PC-3 (cell line): ENCODE data around the gene NT5DC3. TPM values are rescaled to one million over a fixed set of nuclear protein-coding genes. Genes with fewer than 3 reads are reported as not detected.
"Not testable (repeated sequence)": the region's sequence is repeated elsewhere in the genome, so short reads cannot be mapped to it uniquely, and the experiment has no call there.

Experiments
- ATAC-seq: fragments of 200-7000 bp; cut with Tn5 transposase; 2 replicates; pipeline ENCODE4 v1.9.1; 2020; ENCODE audit warnings: mild to moderate bottlenecking, moderate library complexity
- BruUV-seq: library from RNA; stranded (reverse); fragments of 400-500 nt; replicated peaks from 2 replicates; lab custom pipeline; 2021; lab: Mats Ljungman, UMichigan
- CTCF ChIA-PET: fragments of 300-600 bp; sonication (Branson Sonifier 250); formaldehyde crosslinking; loops from one replicate; lab custom pipeline; 2022; ENCODE audit warnings: antibody characterized with exemption; lab: Charles Lee
- POLR2A ChIA-PET: fragments of 300-600 bp; sonication (Branson Sonifier 250); formaldehyde crosslinking; loops from one replicate; lab custom pipeline; 2022; ENCODE audit warnings: antibody characterized with exemption; ENCODE audit not compliant: unreplicated experiment; lab: Charles Lee
- DNase-seq: peaks from one replicate; pipeline ENCODE4 v3.0.0-alpha.2; 2015
- H2AFZ ChIP-seq: fragments of 300-600 bp; sonication (generic); 2 replicates; pipeline ENCODE4 v1.6.0; 2016; ENCODE audit warnings: antibody characterized with exemption, low read length
- H3F3A ChIP-seq: fragments of 300-600 bp; sonication (generic); one replicate; pipeline ENCODE4 v1.6.0; 2017; ENCODE audit warnings: antibody characterized with exemption, low read length, control low read depth, mild to moderate bottlenecking; ENCODE audit not compliant: unreplicated experiment
- H3K27ac ChIP-seq: fragments of 300-600 bp; sonication (generic); 2 replicates; pipeline ENCODE4 v1.5.1; 2016; ENCODE audit warnings: mild to moderate bottlenecking, low read length
- H3K27me3 ChIP-seq: fragments of 300-600 bp; sonication (generic); 2 replicates; pipeline ENCODE4 v1.6.1; 2016; ENCODE audit warnings: low read length, mixed read lengths
- H3K36me3 ChIP-seq: fragments of 300-600 bp; sonication (generic); 2 replicates; pipeline ENCODE4 v1.6.1; 2016; ENCODE audit warnings: low read depth, mixed run types, low read length, mixed read lengths
- H3K4me1 ChIP-seq: fragments of 300-600 bp; sonication (generic); 2 replicates; pipeline ENCODE4 v1.5.1; 2016; ENCODE audit warnings: low read length; ENCODE audit not compliant: insufficient read depth
- H3K4me2 ChIP-seq: fragments of 300-600 bp; sonication (generic); 2 replicates; pipeline ENCODE4 v1.6.0; 2016; ENCODE audit warnings: low read length
- H3K4me3 ChIP-seq: fragments of 300-600 bp; sonication (generic); 2 replicates; pipeline ENCODE4 v1.5.1; 2016; ENCODE audit warnings: mild to moderate bottlenecking, low read length, mixed read lengths
- H3K79me2 ChIP-seq: fragments of 300-600 bp; sonication (generic); 2 replicates; pipeline ENCODE4 v1.6.1; 2017; ENCODE audit warnings: low read length, mixed read lengths
- H3K9ac ChIP-seq: fragments of 300-600 bp; sonication (generic); 2 replicates; pipeline ENCODE4 v1.6.0; 2016; ENCODE audit warnings: mild to moderate bottlenecking, low read length
- H3K9me2 ChIP-seq: fragments of 300-600 bp; sonication (generic); replicated peaks from 2 replicates; pipeline ENCODE4 v1.6.1; 2016; ENCODE audit warnings: mixed run types, low read length, mixed read lengths
- H3K9me3 ChIP-seq: fragments of 300-600 bp; sonication (generic); 2 replicates; pipeline ENCODE4 v1.6.1; 2016; ENCODE audit warnings: low read length, mixed read lengths
- H4K20me1 ChIP-seq: fragments of 300-600 bp; sonication (generic); 2 replicates; pipeline ENCODE4 v1.6.1; 2016; ENCODE audit warnings: low read length, mixed read lengths
- EZH2 ChIP-seq: fragments of 300-600 bp; sonication (generic); IDR thresholded peaks from one replicate; pipeline ENCODE4 v1.6.1; 2017; ENCODE audit warnings: antibody characterized with exemption, mild to moderate bottlenecking, low read length; ENCODE audit not compliant: unreplicated experiment
- EZH2phosphoT487 ChIP-seq: fragments of 300-600 bp; sonication (generic); IDR thresholded peaks from 2 replicates; pipeline ENCODE4 v1.6.1; 2018; ENCODE audit warnings: mild to moderate bottlenecking, antibody characterized with exemption, low read length, borderline replicate concordance
- intact Hi-C: fragments of 100-400 bp; cut with micrococcal nuclease; formaldehyde crosslinking; loops from 2 replicates; pipeline ENCODE4 v1.9.0; 2023
- total RNA-seq: library from RNA; depleted of rRNA; stranded (reverse); fragments of >200 nt; gene quantifications from 2 replicates; pipeline ENCODE4 v1.2.3, GENCODE V29; 2014
- TF ChIP-seq, protein P1 (sequence below): fragments of 300-600 bp; sonication (generic); conservative IDR thresholded peaks from 2 replicates; pipeline ENCODE4 v1.5.1; 2017; ENCODE audit warnings: antibody characterized with exemption, low read depth, mild to moderate bottlenecking, low read length

The NT5DC3 gene
- total RNA-seq, 1 experiment from 2014 or later, result 15.7 TPM

- intact Hi-C loops, result no loop called here
- no TSS peak for BruUV-seq
- H2AFZ ChIP-seq, result no peak overlapping the region
- no peak overlapping the region for H3K27ac ChIP-seq
- peak overlapping the region; percentile 93; the same call in 1 of the 2 replicates for H3K4me3 ChIP-seq
- H3K4me1 ChIP-seq, result peaks cover 35% of the 10 kb centered on the region
- peaks cover 38% of the 10 kb centered on the region for H4K20me1 ChIP-seq
- DNase-seq (peak; percentile 17), ATAC-seq (no peak)
- no peaks in the 10 kb centered on the region for H3K27me3 ChIP-seq
- no peak for TF ChIP-seq EZH2
- no peak for TF ChIP-seq EZH2phosphoT487
- TF ChIP-seq, protein P1, sequence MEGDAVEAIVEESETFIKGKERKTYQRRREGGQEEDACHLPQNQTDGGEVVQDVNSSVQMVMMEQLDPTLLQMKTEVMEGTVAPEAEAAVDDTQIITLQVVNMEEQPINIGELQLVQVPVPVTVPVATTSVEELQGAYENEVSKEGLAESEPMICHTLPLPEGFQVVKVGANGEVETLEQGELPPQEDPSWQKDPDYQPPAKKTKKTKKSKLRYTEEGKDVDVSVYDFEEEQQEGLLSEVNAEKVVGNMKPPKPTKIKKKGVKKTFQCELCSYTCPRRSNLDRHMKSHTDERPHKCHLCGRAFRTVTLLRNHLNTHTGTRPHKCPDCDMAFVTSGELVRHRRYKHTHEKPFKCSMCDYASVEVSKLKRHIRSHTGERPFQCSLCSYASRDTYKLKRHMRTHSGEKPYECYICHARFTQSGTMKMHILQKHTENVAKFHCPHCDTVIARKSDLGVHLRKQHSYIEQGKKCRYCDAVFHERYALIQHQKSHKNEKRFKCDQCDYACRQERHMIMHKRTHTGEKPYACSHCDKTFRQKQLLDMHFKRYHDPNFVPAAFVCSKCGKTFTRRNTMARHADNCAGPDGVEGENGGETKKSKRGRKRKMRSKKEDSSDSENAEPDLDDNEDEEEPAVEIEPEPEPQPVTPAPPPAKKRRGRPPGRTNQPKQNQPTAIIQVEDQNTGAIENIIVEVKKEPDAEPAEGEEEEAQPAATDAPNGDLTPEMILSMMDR, result no peak
- H3K4me2 ChIP-seq, result peak overlapping the region; percentile 81
- H3F3A ChIP-seq, result no peaks in the 10 kb centered on the region
- H3K9me2 ChIP-seq, result no peaks in the 10 kb centered on the region
- POLR2A ChIA-PET, result no interaction called here
- H3K9ac ChIP-seq, result no peak overlapping the region
- no peaks in the 10 kb centered on the region for H3K9me3 ChIP-seq
- CTCF ChIA-PET, result no interaction called here
- H3K79me2 ChIP-seq, result peaks cover 74% of the 10 kb centered on the region
- peaks cover 2% of the 10 kb centered on the region; the same call in 1 of the 2 replicates for H3K36me3 ChIP-seq
Measured at GRCh38 chr12:103838254-103838914, 2.6 kb downstream of the NT5DC3 start.

- intact Hi-C loops, result no loop called here
- Histone ChIP-seq H3K27me3 (no peaks in the 10 kb centered on the region), H4K20me1 (peaks cover 39% of the 10 kb centered on the region), H3K4me2 (no peak overlapping the region), H3K27ac (no peak overlapping the region), H3K4me1 (peaks cover 21% of the 10 kb centered on the region), H2AFZ (no peak overlapping the region), H3K4me3 (no peak overlapping the region), H3K9me3 (no peaks in the 10 kb centered on the region), H3K79me2 (peaks cover 94% of the 10 kb centered on the region), H3F3A (no peaks in the 10 kb centered on the region), H3K9me2 (no peaks in the 10 kb centered on the region), H3K9ac (no peak overlapping the region), H3K36me3 (peaks cover 2% of the 10 kb centered on the region; the same call in 1 of the 2 replicates)
- ATAC-seq, result no peak
- no peak for DNase-seq
- no TSS peak for BruUV-seq
- ChIA-PET POLR2A (no interaction called here), CTCF (no interaction called here)
- TF ChIP-seq EZH2 (no peak), EZH2phosphoT487 (no peak)
- TF ChIP-seq, protein P1, result no peak
Measured at GRCh38 chr12:103836345-103836744, 4.7 kb downstream of the NT5DC3 start.

GRCh38 chr12:103835747-103836335 is 5.2 kb downstream of the NT5DC3 start:
- H3F3A ChIP-seq, H2AFZ ChIP-seq, H3K27ac ChIP-seq, H3K36me3 ChIP-seq, H3K27me3 ChIP-seq, ATAC-seq, BruUV-seq, H3K4me3 ChIP-seq, POLR2A ChIA-PET, H3K9me3 ChIP-seq, H3K9me2 ChIP-seq, H3K9ac ChIP-seq, H3K4me2 ChIP-seq, CTCF ChIA-PET, intact Hi-C loops, DNase-seq: not testable (repeated sequence)
- Histone ChIP-seq H3K79me2 (peaks cover 99% of the 10 kb centered on the region), H4K20me1 (peaks cover 39% of the 10 kb centered on the region), H3K4me1 (peaks cover 21% of the 10 kb centered on the region)
